ENCODE measurements around the gene DNMT3A.
"Not testable (repeated sequence)": the region's sequence is repeated elsewhere in the genome, so short reads cannot be mapped to it uniquely, and the experiment has no call there.

DNMT3A gene

GRCh38 chr2:25210923-25211322 lies 130.8 kb downstream of the DNMT3A start:
- not testable (repeated sequence) for DNase-seq (ENCODE audit: low read depth, low spot score)

DNA sequence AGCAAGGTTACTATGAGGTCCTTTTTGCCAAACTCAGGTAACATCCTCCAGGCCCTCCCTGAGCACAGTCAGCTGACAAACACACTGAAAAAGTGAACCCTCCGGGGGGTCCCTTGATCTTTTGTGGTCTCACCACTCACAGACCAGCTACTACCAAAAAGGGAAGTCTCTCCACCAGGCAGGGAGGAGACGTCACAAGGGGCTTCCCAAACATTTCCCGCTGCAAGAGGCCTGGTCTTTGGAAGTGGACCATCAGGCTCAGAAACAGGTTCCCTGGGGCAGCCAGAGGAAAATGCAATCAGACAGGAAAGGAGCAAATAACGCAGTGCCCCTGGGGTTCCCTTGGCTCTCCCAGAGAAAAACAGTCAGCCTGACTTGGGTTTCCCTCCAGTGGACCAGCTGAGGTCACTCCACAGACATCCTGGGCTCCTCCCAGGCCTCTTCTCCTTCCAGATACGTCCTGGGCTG lies 134.6 kb downstream of the DNMT3A start:
- no peak for DNase-seq (ENCODE audit: low read depth, low spot score)

GRCh38 chr2:25204190-25204838 lies 137.4 kb downstream of the DNMT3A start:
- DNase-seq (ENCODE audit: low read depth, low spot score) = no peak

GRCh38 chr2:25202275-25202674 lies 139.4 kb downstream of the DNMT3A start:
- no peak for DNase-seq (ENCODE audit: low read depth, low spot score)

DNA sequence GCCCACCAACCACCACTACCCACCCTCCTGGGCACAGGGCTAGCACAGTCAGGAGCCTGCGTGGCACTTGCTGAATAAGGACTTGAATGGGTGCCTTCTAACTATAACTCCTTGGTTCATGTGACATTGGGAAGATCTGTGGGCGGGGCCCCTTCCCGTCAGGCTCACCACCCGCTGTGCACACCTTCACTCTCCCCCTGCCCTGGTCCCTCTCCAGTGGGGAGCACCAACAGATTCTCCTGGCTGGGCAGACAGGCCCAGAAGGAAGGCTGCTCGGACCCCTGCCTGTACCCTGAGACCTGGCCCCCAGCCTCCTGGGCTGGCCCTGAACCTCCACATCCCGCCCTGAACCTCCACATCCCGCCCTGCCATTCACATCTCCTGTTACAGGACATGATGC lies 139.9 kb downstream of the DNMT3A start:
- DNase-seq (ENCODE audit: low read depth, low spot score) = no peak

- DNase-seq (ENCODE audit: low read depth, low spot score) = no peak
Observed at GRCh38 chr2:25201265-25201664, 140.5 kb downstream of the DNMT3A start.

GRCh38 chr2:25198576-25198975 lies 143.1 kb downstream of the DNMT3A start:
- DNase-seq (ENCODE audit: low read depth, low spot score) = no peak

DNA sequence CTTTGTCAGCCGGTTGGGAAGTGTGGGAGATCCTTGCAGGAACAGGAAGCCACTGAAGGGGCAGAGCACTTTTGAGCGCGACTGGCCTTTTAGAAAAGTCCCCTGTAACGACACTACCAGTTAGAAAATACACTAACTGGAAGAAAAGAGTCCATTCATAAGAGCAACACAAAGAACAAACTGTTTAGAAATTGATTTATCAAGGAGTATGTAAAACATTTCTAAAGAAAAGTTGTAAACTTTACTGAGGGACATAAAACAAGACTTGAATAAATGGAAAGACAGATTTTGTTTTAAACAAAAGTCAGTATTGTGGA lies 143.6 kb downstream of the DNMT3A start:
- no peak for DNase-seq (ENCODE audit: low read depth, low spot score)

DNA sequence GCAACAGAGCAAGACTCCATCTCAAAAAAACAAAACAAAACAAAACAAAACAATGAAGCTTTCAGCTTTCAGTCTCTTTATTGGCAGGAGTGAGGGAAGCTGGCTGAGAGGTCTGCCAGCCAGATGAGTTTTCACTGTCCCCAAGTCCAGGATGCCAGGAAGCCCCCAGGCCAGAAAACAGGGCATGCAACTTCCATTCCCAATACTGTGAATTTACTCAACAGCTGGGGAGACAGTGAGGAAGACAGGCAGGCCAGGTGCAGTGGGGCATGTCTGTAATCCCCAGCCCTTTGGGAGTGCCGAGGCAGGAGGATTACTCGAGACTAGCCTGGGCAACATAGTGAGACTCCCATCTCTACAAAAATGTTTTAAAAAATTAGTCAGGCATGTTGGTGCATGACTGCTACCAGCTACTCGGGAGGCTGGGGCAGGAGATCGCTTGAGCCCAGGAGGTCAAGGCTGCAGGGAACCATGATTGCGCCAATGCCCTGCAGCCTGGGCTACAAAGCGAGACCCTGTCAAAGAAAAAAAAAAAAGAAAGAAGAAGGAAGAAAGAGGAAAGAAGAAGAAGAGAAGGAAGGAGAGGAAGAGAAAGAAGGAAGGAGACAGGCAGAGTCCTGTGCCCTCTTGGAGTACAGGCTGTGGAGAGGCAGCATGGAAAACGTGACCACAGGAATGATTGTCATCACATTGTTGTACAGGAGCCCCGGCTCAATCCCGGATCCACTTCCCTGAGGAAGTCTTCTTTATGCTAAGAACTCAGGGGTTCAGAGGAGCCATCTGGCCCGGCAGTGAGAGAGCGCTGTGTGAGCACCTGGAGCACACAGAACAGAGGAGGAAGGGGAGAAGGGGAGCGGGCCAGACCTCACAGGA lies 144.2 kb downstream of the DNMT3A start:
- DNase-seq (ENCODE audit: low read depth, low spot score) = no peak

GRCh38 chr2:25194576-25195122 lies 147.1 kb downstream of the DNMT3A start:
- no peak for DNase-seq (ENCODE audit: low read depth, low spot score)

GRCh38 chr2:25190536-25190935 lies 151.2 kb downstream of the DNMT3A start:
- no peak for DNase-seq (ENCODE audit: low read depth, low spot score)

- no peak for DNase-seq (ENCODE audit: low read depth, low spot score)
Observed at GRCh38 chr2:25188405-25188804, 153.3 kb downstream of the DNMT3A start.

DNA sequence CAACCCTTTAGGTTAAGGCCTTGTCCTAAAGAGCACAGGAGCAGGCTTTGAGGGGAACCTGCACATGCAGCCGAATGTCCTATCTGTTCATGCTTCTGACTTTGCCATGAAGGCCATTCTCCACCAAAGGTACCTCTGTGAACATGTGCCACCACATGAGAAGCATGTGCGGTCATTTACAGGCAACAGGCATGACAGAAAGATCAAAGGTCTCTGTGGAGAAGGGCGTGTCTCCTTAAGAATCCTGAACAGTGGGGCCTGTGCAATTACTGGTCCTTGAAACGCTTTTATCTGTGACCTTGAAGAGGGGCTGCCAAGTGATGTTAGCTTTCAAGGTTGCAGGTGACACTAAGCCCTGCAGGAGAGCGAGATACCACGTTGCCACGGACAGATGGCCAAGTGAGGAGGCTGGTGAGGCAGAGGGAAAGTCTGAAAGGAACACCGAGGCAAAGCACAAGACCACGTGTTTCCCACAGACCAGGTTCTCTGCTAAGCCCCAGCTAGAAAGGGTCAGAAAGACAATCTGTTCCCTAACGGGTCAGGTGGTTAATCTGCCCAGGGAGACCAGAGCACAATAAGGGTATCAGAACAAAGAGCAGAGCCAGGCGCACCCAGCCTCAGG lies 153.9 kb downstream of the DNMT3A start:
- no peak for DNase-seq (ENCODE audit: low read depth, low spot score)

DNA sequence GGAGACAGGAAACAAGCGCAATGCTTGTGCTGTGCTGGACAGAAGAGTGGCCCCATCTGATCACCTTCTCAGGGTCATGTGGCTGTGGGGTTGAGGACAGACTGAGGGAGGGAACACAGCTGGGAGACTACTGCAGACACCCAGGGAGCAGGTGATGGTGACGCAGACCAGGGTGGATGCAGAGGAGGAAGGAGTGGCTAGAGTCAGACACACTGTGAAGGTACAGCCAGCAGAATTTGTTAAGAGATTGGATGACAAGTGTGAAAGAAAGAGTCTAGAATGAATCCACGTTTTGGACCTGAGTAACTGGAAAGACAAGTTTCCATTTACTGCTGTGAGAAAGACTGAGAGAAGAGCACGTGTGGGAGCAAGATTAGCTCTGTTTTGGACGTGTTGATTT lies 157.5 kb downstream of the DNMT3A start:
- DNase-seq (ENCODE audit: low read depth, low spot score) = no peak

DNA sequence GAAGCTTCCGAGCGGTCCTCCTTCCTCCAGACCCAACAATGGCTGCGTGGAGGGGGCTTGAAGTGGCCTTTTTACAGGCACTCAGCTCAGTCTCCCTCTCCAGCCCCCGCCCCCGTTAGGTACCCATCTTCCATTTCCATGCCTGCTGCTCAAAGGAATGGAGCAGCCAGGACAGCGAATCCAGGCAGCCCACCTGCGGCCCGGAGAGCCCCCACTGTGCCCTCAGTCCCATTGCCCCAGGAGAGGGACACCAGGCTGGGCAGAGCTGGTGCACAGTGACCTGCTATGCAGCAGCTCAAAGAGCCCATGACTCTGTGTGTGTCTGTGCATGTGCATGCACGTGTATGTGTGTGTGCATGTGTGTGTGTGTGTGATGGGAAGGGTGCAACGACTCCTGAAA lies 162.7 kb downstream of the DNMT3A start:
- DNase-seq (ENCODE audit: low read depth, low spot score) = no peak
